Measurements from ENCODE around the gene PCGF3. TPM values are rescaled to one million over a fixed set of nuclear protein-coding genes. Genes with fewer than 3 reads are reported as not detected.

The PCGF3 gene
- total RNA-seq, 1 donor from 2014 or later: 21.5 TPM

- H3K27ac ChIP-seq (replicated peaks): no peak overlapping the region
- TF ChIP-seq, protein P1, sequence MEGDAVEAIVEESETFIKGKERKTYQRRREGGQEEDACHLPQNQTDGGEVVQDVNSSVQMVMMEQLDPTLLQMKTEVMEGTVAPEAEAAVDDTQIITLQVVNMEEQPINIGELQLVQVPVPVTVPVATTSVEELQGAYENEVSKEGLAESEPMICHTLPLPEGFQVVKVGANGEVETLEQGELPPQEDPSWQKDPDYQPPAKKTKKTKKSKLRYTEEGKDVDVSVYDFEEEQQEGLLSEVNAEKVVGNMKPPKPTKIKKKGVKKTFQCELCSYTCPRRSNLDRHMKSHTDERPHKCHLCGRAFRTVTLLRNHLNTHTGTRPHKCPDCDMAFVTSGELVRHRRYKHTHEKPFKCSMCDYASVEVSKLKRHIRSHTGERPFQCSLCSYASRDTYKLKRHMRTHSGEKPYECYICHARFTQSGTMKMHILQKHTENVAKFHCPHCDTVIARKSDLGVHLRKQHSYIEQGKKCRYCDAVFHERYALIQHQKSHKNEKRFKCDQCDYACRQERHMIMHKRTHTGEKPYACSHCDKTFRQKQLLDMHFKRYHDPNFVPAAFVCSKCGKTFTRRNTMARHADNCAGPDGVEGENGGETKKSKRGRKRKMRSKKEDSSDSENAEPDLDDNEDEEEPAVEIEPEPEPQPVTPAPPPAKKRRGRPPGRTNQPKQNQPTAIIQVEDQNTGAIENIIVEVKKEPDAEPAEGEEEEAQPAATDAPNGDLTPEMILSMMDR (IDR thresholded peaks at IDR 0.05; ENCODE audit: borderline replicate concordance): no peak
- no peaks in the 10 kb centered on the region for H3K9me3 ChIP-seq (replicated peaks)
- H3K4me3 ChIP-seq: no peak overlapping the region
- peaks cover 41% of the 10 kb centered on the region for H3K36me3 ChIP-seq
- H3K4me1 ChIP-seq: no peaks in the 10 kb centered on the region
- intact Hi-C loops (cut with micrococcal nuclease): no loop called here
- H3K27me3 ChIP-seq (ENCODE audit: low read depth): no peaks in the 10 kb centered on the region
- DNase-seq: no peak
These were observed 38.7 kb downstream of the PCGF3 start for GRCh38 chr4:744212-744841.

- no peak overlapping the region for H3K27ac ChIP-seq (replicated peaks)
- H3K4me1 ChIP-seq: peaks cover 27% of the 10 kb centered on the region
- no peak for DNase-seq
- no peak overlapping the region for H3K4me3 ChIP-seq
- no peaks in the 10 kb centered on the region for H3K27me3 ChIP-seq (ENCODE audit: low read depth)
- intact Hi-C loops (cut with micrococcal nuclease): no loop called here
- TF ChIP-seq, protein P1 (IDR thresholded peaks at IDR 0.05; ENCODE audit: borderline replicate concordance): no peak
- no peaks in the 10 kb centered on the region for H3K9me3 ChIP-seq (replicated peaks)
- H3K36me3 ChIP-seq: peaks cover 26% of the 10 kb centered on the region
These were observed 42.0 kb downstream of the PCGF3 start for GRCh38 chr4:747546-748170.

- H3K27ac ChIP-seq (replicated peaks): no peak overlapping the region
- TF ChIP-seq, protein P1 (IDR thresholded peaks at IDR 0.05; ENCODE audit: borderline replicate concordance): no peak
- H3K4me1 ChIP-seq: peaks cover 27% of the 10 kb centered on the region
- no peak overlapping the region for H3K4me3 ChIP-seq
- H3K9me3 ChIP-seq (replicated peaks): no peaks in the 10 kb centered on the region
- no peaks in the 10 kb centered on the region for H3K27me3 ChIP-seq (ENCODE audit: low read depth)
- peaks cover 34% of the 10 kb centered on the region for H3K36me3 ChIP-seq
- no peak for DNase-seq
- intact Hi-C loops (cut with micrococcal nuclease): no loop called here
These were observed 42.8 kb downstream of the PCGF3 start for GRCh38 chr4:748461-748860.

DNA sequence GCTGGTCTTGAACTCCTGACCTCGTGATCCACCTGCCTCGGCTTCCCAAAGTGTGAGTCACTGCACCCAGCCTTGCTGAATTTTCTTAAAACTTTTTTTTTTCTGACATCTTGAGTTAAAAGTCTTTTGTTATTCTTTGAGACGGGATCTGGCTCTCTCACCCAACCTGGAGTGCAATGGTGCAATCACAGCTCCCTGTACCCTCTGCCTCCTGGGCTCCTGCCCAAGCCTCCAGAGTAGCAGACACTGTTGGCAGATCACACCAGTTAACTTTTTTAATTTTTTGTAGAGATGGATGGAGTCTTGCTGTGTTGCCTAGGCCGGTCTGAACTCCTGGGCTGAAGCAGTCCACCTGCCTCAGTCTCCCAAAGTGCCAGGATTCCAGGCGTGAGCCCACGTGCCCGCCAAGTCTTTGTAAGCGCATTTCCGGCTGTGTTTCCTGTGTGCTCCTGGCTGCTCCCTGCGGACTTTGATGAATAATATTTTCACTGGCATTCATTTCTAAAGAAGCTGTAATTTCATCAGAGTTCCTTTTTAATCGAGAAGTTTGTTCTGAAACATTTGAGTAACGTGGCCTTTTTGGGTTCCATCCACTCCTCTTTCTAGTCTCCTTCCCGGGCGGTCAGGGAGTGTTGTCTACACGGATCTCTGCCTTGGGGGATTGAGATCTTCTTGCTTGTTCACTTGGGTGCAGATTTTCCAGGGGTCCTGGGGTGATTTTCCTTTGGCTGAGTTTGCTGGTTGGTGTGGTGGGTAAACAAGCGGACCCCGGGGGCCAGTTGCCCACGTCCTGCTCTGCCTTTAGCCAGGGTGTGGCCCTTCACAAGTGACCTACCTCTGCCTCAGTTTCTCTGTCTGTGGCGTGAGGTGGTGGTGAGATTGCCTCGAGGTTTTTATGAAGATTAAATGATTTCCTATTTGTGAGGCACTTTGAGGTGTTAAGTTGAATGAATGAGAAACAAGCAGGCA is 44.4 kb downstream of the PCGF3 start:
- Histone ChIP-seq H3K4me3 (no peak overlapping the region), H3K36me3 (peaks cover 36% of the 10 kb centered on the region), H3K27me3 (ENCODE audit: low read depth) (no peaks in the 10 kb centered on the region), H3K4me1 (peaks cover 27% of the 10 kb centered on the region), H3K27ac (replicated peaks) (peak overlapping the region; percentile 15), H3K9me3 (replicated peaks) (no peaks in the 10 kb centered on the region)
- intact Hi-C loops (cut with micrococcal nuclease): no loop called here
- TF ChIP-seq, protein P1 (IDR thresholded peaks at IDR 0.05; ENCODE audit: borderline replicate concordance): no peak
- DNase-seq: no peak

DNA sequence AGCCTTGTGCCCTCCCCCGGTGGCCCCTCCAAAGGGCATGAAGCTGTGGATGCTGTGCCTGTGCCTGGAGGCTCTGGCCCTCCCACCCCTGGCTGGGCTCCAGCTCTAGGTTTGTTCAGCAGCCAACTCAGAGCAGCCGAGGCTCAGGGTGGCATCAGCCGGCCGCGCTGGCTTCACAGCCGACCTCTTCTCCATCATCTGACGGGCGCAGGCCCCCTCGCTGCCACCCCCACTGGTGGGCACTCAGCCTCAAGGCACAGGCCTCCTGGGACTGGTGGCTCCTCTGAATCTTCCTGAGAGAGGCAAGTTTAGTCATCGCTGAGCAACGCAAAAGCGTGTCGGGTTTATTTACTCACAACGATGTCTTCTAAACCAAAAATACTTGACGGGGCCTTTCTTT is 46.0 kb downstream of the PCGF3 start:
- no peak overlapping the region for H3K27ac ChIP-seq (replicated peaks)

More for the DNA sequence above, 46.0 kb downstream of the PCGF3 start:
- DNase-seq: no peak
- peaks cover 27% of the 10 kb centered on the region for H3K4me1 ChIP-seq
- no peaks in the 10 kb centered on the region for H3K27me3 ChIP-seq (ENCODE audit: low read depth)
- intact Hi-C loops (cut with micrococcal nuclease): no loop called here
- peaks cover 41% of the 10 kb centered on the region for H3K36me3 ChIP-seq
- H3K4me3 ChIP-seq: no peak overlapping the region
- H3K9me3 ChIP-seq (replicated peaks): no peaks in the 10 kb centered on the region
- TF ChIP-seq, protein P1 (IDR thresholded peaks at IDR 0.05; ENCODE audit: borderline replicate concordance): no peak

Data from left ventricle myocardium inferior (tissue), 1 donor.